Glutamatergic neuron (in vitro differentiated cells): ENCODE results near the gene GGT7. TPM values are rescaled to one million over a fixed set of nuclear protein-coding genes. Genes with fewer than 3 reads are reported as not detected.

Source experiments
- DNase-seq: peaks from one replicate; pipeline ENCODE4 v3.0.0; 2022
- H3K27ac Mint-ChIP-seq: one replicate; pipeline ENCODE4 v1.8.0; 2020; ENCODE audit warnings: mild to moderate bottlenecking, mixed read lengths, inconsistent platforms; ENCODE audit not compliant: unreplicated experiment
- H3K27me3 Mint-ChIP-seq: one replicate; pipeline ENCODE4 v1.8.0; 2020; ENCODE audit warnings: mild to moderate bottlenecking, moderate library complexity, mixed read lengths, inconsistent platforms; ENCODE audit not compliant: unreplicated experiment
- H3K36me3 Mint-ChIP-seq: one replicate; pipeline ENCODE4 v1.8.0; 2020; ENCODE audit warnings: mild to moderate bottlenecking, mixed read lengths, inconsistent platforms; ENCODE audit not compliant: unreplicated experiment
- H3K4me1 Mint-ChIP-seq: one replicate; pipeline ENCODE4 v1.8.0; 2020; ENCODE audit warnings: mild to moderate bottlenecking, low read depth, mixed read lengths, inconsistent platforms; ENCODE audit not compliant: unreplicated experiment
- H3K4me3 Mint-ChIP-seq: one replicate; pipeline ENCODE4 v1.8.0; 2020; ENCODE audit warnings: mild to moderate bottlenecking, mixed read lengths, inconsistent platforms; ENCODE audit not compliant: unreplicated experiment
- H3K9me3 Mint-ChIP-seq: one replicate; pipeline ENCODE4 v1.8.0; 2020; ENCODE audit warnings: mild to moderate bottlenecking, moderate library complexity, mixed read lengths, inconsistent platforms; ENCODE audit not compliant: unreplicated experiment
- CTCF ChIP-seq: fragments of 200-600 bp; sonication (generic); IDR thresholded peaks from one replicate; pipeline ENCODE4 v1.5.0; 2021; ENCODE audit not compliant: partially characterized antibody, unreplicated experiment
- total RNA-seq: library from RNA; stranded (reverse); fragmentation: NEBNext Ultra II Directional; extraction: Animal tissue kit (Norgen Biotek cat#: 25700); gene quantifications from one replicate; pipeline ENCODE4 v1.2.1, GENCODE V29; 2021; ENCODE audit not compliant: unreplicated experiment

The GGT7 gene
- total RNA-seq, 1 donor from 2014 or later = 81.9 TPM

- Mint-ChIP-seq H3K4me1 (no peaks in the 10 kb centered on the region), H3K27ac (no peak overlapping the region), H3K9me3 (no peaks in the 10 kb centered on the region), H3K36me3 (peaks cover 9% of the 10 kb centered on the region), H3K27me3 (peaks cover 2% of the 10 kb centered on the region), H3K4me3 (no peak overlapping the region)
- no peak for DNase-seq
- TF ChIP-seq CTCF = no peak
Measured at GRCh38 chr20:34798328-34798727, 74.3 kb downstream of the GGT7 start.

GRCh38 chr20:34797012-34797995, 75.4 kb downstream of the GGT7 start:
- H3K9me3 Mint-ChIP-seq = no peaks in the 10 kb centered on the region
- no peak overlapping the region for H3K4me3 Mint-ChIP-seq
- no peak for DNase-seq
- H3K27ac Mint-ChIP-seq = no peak overlapping the region
- H3K27me3 Mint-ChIP-seq = peaks cover 2% of the 10 kb centered on the region
- TF ChIP-seq CTCF = no peak
- peaks cover 9% of the 10 kb centered on the region for H3K36me3 Mint-ChIP-seq
- peaks cover 1% of the 10 kb centered on the region for H3K4me1 Mint-ChIP-seq

Other genes with a start within 250 kb of the GGT7 start
- 19.4 TPM for gene PIGU, start 195.8 kb downstream of the GGT7 start, total RNA-seq
- 178 TPM for gene TP53INP2, start 168.5 kb downstream of the GGT7 start, total RNA-seq
- gene NCOA6, start 47.2 kb downstream of the GGT7 start, total RNA-seq = 45.6 TPM
- gene ACSS2, start 3.8 kb upstream of the GGT7 start, total RNA-seq = 53.3 TPM
- gene GSS, start 83.0 kb upstream of the GGT7 start, total RNA-seq = 28.2 TPM
- gene MYH7B, start 83.0 kb upstream of the GGT7 start, total RNA-seq = 1.5 TPM
- 67.5 TPM for gene TRPC4AP, start 220.0 kb upstream of the GGT7 start, total RNA-seq